ENCODE results near the gene GPR162.

- TF ChIP-seq, protein P1, sequence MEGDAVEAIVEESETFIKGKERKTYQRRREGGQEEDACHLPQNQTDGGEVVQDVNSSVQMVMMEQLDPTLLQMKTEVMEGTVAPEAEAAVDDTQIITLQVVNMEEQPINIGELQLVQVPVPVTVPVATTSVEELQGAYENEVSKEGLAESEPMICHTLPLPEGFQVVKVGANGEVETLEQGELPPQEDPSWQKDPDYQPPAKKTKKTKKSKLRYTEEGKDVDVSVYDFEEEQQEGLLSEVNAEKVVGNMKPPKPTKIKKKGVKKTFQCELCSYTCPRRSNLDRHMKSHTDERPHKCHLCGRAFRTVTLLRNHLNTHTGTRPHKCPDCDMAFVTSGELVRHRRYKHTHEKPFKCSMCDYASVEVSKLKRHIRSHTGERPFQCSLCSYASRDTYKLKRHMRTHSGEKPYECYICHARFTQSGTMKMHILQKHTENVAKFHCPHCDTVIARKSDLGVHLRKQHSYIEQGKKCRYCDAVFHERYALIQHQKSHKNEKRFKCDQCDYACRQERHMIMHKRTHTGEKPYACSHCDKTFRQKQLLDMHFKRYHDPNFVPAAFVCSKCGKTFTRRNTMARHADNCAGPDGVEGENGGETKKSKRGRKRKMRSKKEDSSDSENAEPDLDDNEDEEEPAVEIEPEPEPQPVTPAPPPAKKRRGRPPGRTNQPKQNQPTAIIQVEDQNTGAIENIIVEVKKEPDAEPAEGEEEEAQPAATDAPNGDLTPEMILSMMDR (IDR thresholded peaks at IDR 0.05), result no peak
- no peak for TF ChIP-seq POLR2A (IDR thresholded peaks at IDR 0.05)
These were observed 41.8 kb upstream of the GPR162 start for GRCh38 chr12:6779708-6780432.

Data from esophagus squamous epithelium (tissue), 4 donors.